AG20443 (cell line): ENCODE data around the gene SCMH1.

Experiments used
- DNase-seq: peaks from one replicate; pipeline ENCODE4 v3.0.0; 2012; ENCODE audit warnings: low spot score, mixed read lengths

The SCMH1 gene

DNA sequence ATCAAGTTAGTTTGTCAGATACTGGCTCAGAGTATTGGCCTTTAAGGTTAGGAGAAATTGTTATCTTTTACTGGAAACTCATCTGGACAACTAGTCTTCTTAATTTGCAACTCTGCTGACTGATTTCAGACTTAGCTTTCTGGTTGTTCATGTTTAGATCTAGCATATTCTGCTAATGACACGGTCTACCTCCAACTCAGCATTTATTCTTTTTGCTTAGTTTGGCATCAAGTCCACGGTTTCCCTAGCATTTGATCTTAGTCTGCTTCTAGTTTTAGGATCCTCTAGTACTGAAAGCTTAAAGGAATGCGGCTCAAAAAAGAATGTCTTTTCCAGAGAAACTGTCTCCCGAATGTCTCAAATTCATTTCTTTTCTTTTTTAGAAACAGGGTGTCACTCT lies 145.0 kb downstream of the SCMH1 start:
- no peak for DNase-seq

GRCh38 chr1:41093826-41094225 lies 148.3 kb downstream of the SCMH1 start:
- no peak for DNase-seq

DNA sequence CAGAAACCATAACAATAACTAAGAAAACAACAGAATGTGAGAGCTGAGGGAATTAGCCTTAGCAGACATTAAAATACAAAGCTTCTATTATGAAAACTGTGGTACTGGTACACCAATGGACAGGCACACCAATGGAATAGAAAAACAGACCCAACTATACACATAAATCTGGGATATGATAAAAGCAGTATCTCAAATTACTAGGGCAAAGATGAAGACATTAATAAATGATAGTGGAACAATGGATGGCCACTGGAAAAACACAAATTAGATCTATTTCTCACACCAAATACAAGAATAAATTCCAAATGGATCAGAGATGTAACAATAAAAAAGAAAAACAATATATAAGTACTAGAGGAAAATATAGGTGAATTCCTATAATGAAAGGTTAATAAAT lies 155.2 kb downstream of the SCMH1 start:
- DNase-seq: no peak

- no peak for DNase-seq
Observed at GRCh38 chr1:41078616-41079015, 163.5 kb downstream of the SCMH1 start.

DNA sequence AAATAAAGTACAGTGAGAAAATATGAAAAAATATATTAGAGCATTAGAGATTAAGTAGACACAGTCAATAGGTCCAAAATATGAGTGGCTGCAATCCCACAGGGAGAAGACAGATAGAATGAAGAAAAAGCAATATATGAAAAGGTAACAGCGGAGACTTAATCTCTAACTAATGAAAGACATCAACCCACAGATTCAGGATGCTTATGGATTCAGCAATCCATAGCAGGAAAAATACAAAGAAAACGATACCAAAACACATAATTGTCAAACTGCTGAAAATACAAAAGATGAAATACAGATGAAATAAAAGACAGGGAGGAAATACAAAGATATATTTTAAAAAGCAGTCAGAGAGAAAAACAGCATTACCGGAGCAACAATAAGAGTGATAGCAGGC lies 163.9 kb downstream of the SCMH1 start:
- no peak for DNase-seq

DNA sequence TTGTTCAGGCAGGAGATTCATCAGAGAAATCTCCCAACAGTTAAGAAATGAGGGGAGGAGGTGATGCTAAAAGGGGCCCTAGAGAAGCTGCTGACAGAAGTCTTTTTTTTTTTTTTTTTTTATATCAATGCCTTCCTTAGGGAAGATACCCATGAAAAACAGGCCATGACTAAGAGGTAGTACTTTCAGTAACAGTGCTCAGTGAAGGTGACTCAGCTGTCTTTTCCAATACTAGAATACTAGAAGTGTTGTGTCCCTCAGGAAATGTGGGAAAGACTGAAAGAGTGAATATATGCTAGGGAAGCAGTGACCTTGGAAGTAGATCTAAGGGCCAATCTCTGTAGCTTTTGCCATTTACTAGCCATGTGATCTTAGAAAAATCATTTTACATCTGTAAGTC lies 168.1 kb downstream of the SCMH1 start:
- peak; percentile 57 for DNase-seq

DNA sequence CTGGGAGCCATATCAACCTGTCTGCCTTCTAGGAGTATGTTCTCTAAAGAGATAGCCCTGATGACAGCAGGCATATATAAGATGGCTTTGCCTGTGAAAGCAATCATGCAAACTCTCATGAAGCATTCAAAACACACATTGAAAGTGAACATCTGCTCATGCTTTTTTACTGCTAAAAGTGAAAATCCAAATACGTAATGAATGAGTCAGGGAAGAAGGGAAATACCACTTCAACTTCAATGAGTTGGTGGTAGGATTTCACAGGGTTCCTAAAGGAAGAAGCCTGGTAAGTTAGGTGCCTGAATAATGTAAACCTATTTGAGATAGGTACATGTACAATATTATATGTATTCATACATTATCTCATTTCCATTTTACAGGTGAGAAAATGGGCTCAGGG lies 170.1 kb downstream of the SCMH1 start:
- no peak for DNase-seq

DNA sequence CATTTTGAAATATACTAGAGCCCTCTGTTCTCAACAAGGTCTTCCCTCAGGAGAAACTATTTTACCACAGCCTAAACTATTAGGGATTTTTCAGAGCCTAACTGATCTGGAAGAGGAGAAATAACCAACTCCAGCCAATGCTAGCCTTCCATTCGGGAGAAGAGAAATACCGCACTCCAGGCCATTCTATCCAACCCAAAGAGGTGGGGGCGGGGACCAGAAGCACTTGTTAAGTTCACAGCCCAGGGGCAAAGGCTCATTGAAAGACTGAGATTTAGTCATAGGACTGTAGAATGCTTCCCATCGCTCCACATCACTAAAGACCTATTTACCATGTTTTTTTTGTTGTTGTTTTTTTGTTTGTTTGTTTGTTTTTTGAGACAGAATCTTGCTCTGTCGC lies 185.2 kb downstream of the SCMH1 start:
- DNase-seq: no peak

GRCh38 chr1:41053316-41053715 lies 188.8 kb downstream of the SCMH1 start:
- DNase-seq: no peak

DNA sequence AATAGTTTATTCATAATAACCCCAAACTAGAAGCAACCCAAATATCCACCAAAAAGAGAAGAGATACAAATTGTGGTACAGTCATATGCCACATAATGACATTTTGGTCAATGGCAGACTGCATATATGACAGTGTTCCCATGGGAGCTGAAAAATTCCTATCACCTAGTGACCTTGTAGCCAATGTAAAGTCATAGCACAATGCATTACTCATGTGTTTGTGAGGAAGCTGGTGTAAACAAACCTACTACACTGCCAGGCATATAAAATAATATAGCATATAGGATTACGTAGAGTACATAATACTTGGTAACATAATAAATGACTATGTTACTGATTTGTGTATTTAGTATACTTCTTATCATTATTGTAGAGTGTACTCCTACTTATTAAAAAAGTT lies 191.1 kb downstream of the SCMH1 start:
- DNase-seq: no peak

GRCh38 chr1:41048540-41048939 lies 193.6 kb downstream of the SCMH1 start:
- DNase-seq: no peak

DNA sequence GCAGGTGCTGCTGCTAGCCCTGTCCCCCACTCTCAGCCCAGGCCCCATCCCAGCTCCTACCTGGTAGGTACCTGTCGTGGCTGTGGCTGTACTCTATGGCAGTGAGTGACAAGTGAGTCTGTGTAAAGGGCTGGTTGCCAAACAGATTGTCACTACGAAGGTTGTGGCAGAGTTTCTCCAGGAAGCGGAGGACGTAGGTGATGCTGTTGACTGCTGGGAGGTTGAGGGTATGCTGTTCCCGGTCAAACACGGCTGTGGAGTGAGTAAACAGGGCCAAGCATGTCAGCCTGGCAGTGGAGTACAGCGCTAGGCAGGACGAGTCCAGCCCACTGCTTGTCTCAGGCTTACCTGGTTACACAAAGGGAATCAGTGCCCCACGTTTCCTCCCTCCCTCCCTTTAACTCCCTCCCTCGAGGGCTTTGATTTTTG lies 195.7 kb downstream of the SCMH1 start:
- DNase-seq: no peak

DNA sequence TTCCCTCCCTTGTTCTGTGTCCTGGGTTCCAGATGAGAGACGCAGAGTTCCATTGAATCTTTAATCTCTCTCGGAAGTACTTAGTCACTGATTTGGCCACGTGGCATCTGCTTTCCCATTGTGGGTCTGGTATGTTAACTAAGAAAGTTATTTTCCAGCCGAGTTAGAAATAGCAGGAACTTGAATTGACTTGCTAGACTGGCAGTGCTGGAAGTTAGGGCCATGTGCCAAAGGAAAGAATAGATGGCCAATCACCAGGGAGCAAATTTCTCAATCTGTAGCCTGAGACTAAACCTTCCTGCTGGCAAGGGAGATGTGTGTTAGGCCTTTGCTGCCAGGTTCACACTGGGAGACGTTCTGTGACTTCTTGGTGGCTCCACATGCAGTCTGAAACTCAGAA lies 196.4 kb downstream of the SCMH1 start:
- DNase-seq: peak; percentile 79

DNA sequence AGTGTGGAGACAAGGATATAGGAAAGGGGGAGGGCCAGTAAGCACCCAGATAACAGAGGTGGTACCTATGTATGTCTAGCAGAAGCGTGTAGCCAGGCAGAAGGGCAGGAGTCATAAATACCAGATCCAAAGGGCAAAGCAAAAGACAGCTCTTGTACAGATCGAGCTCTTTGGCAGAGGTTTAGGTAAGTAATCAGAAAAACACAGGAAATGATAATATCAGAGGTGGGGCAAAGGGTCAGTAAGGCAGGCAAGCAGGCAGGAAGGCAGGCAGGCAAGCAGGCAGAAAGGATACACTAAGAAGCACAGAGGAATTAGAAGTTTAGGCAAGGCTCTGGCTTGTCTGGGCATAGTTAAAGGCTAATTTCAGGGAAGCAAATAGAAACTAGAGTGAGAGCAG lies 197.9 kb downstream of the SCMH1 start:
- no peak for DNase-seq

DNA sequence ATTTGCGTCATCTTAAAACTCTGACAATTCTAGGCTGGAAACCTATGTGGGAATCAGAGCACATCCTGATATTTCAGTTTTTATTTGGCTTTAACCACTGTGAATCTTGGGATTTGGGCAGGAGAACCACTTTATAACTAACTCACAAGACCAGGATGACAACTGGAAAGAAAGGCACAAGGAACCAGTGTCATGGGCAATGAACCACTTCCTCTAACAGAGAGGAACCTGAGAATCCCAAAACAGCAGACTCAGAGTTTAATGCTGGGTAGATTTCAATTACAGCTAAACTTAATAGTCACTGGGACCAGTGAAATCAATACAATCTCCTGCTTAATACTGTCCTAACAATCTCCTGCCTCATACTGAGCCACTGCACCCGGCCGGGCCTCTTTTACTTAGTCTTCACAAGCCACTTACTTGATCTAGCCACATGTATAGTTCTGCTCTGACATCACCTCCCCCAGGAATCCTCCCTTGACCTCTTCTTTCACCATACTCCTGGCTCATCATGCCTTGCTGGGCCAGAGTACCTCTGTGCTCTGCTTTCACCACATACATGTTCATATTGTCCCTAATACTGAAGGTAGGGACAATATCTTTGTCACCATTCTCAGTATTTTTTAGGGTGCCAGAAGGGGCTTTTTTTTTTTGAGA lies 200.4 kb downstream of the SCMH1 start:
- DNase-seq: no peak

DNA sequence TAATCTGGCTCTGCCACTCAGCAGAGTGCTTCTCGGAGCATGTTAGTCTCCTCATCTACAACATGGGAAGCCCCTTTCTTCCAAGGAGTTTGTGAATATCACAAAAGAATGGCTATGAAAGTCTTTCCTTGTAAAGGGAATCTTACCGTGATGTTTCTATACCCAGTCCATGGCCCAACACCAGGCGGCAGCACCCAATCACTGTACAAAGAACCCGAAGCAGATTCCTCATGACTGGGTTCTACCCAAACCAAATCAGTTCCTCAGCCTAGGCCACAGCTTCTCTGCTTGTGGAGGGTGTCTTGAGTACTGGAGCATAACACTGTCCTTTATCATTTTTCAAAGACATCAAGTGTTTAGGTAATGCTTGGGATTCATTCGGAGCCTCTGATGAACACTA lies 204.0 kb downstream of the SCMH1 start:
- no peak for DNase-seq

DNA sequence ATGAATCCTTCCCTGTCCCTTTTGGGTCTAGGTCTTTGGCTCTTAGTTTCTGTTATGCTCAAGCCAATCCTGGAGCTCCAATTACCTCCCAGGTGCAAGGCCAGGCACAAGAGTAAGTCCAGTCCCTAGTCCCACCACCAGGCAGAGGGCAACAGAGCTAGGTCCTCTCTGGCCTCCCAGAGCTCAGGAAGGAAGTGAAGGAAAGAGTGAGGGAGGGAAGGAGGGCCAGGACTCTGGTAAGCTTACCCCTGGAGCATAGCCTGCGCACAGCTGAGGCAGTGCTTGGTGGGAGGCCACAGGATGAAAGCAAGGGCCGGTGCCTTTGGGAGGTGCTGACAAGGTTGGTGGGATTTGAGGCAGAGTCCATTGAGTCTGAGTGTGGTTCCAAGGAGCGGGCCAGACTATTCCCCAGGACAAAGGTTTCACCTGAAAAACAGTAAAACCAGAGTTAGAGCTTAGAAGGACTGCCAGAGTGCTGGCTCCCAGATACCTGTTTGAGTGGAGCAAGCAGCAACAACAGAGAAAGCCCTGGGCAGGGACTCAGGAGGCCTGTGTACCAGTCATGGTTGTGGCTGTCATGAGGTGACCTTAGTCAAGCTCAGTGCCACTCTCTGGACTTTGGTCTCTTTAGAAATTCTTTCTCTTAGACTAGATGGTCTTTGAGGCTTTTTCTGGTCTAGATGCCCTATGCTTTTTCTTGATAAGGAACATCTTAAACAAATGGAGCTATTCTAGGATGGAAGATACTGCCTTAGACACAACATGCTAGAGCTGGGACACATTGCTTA lies 204.8 kb downstream of the SCMH1 start:
- no peak for DNase-seq

DNA sequence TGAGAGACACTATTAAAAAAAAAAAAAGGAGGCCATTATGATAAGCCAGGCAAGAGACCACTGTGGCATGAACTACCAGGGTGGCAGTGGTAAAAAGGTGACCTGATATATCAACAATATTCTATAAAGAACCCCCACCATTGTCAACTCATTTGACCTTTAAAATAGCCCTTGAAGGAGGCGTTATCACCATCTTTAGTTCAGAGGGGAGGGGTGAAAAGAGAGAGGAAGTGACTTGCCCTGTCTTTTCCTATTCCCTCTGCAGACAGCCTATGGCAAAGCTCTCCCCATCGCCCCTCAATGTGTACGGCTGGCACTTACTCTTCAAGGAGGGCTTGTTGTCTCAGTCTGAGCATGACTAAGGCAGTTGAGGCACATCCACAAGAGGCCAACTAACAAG lies 208.8 kb downstream of the SCMH1 start:
- DNase-seq: no peak

GRCh38 chr1:41032147-41032546 lies 210.0 kb downstream of the SCMH1 start:
- DNase-seq: no peak

GRCh38 chr1:41030872-41031616 lies 211.1 kb downstream of the SCMH1 start:
- no peak for DNase-seq

DNA sequence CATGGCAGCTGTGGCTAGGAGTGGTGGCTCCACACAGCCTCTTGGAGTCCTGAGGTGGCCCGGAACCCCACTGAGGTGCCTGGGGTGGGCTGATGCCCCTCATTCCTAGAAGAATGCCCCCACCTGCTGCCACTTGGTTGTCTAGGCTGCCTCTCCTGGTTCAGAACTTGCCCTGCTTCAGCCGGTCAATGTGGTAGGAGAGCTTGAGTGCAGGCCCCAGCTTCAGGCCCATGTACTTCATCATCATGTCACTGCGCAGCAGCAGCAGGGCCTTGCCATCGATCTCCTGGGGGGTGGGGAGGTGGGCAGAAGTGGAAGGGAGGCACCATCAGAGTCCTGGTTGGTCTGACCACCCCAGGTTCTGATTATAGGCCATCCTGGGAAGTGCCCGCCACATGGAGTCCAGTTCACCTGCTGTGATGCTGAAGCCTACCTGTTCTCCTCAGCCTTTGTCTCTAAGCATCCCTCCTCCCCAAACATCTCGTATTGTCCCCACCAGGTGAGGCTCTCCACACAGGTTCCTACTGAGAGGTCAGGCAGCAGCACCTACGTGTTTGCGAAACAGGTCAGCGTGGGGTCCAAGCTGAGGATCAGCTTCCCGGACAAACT lies 214.0 kb downstream of the SCMH1 start:
- DNase-seq: no peak

GRCh38 chr1:41025979-41026819 lies 215.9 kb downstream of the SCMH1 start:
- no peak for DNase-seq
